Upper lobe of right lung (tissue), 1 donor: Measurements from ENCODE around the gene REPIN1. TPM values are rescaled to one million over a fixed set of nuclear protein-coding genes. Genes with fewer than 3 reads are reported as not detected.

Source experiments
- ATAC-seq: fragments of 200-7000 bp; cut with Tn5 transposase; one replicate; pipeline ENCODE4 v1.9.1; 2020; ENCODE audit warnings: mild to moderate bottlenecking, moderate library complexity
- DNase-seq: peaks from one replicate; pipeline ENCODE4 v3.0.0-alpha.2; 2020
- H3K27ac ChIP-seq: fragments of 200-600 bp; one replicate; pipeline ENCODE4 v1.8.0; 2022
- H3K27me3 ChIP-seq: fragments of 200-600 bp; one replicate; pipeline ENCODE4 v1.8.0; 2022; ENCODE audit warnings: mild to moderate bottlenecking
- H3K36me3 ChIP-seq: fragments of 200-600 bp; one replicate; pipeline ENCODE4 v1.8.0; 2022
- H3K4me1 ChIP-seq: fragments of 200-600 bp; one replicate; pipeline ENCODE4 v1.8.0; 2022
- H3K4me3 ChIP-seq: fragments of 200-600 bp; one replicate; pipeline ENCODE4 v1.8.0; 2022; ENCODE audit warnings: mild to moderate bottlenecking
- H3K9me3 ChIP-seq: fragments of 200-600 bp; one replicate; pipeline ENCODE4 v1.8.0; 2022
- intact Hi-C: fragments of 100-400 bp; cut with DNase I; formaldehyde crosslinking; loops from one replicate; pipeline ENCODE4 v1.11.0; 2022
- total RNA-seq: library from RNA; stranded (reverse); fragmentation: NEBNext Ultra II Directional; extraction: Animal tissue kit (Norgen Biotek cat#: 25700); gene quantifications from one replicate; pipeline ENCODE4 v1.2.1, GENCODE V29; 2021
- TF ChIP-seq, protein P1 (sequence below): fragments of 200-600 bp; IDR thresholded peaks from one replicate; pipeline ENCODE4 v1.8.0; 2022; ENCODE audit warnings: antibody characterized with exemption
- donor health status: DM: no; HTN: yes; CAD: no; lungs with severe emphysema.

The REPIN1 gene
- total RNA-seq, 1 donor from 2014 or later = 93.7 TPM

DNA sequence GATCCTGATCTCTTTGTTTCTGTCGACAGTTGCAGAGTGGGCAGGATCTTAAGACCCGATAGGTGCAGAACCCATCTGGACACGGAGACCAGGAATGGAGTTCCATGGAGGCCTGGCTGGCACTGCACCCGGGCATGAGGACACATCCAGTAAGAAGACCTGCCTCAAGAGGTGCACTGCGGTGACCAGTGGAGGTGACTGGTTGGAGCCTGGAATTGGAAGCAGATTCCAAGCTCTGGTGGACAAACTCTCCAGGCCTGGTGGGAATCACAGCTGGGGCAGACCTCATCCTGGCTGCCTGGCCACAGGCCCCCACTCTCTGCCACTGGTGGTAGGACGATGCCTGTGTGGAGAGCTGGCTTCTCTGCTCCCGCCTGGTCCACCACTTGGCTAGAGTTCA is 41.5 kb downstream of the REPIN1 start:
- H3K9me3 ChIP-seq = no peaks in the 10 kb centered on the region
- TF ChIP-seq, protein P1, sequence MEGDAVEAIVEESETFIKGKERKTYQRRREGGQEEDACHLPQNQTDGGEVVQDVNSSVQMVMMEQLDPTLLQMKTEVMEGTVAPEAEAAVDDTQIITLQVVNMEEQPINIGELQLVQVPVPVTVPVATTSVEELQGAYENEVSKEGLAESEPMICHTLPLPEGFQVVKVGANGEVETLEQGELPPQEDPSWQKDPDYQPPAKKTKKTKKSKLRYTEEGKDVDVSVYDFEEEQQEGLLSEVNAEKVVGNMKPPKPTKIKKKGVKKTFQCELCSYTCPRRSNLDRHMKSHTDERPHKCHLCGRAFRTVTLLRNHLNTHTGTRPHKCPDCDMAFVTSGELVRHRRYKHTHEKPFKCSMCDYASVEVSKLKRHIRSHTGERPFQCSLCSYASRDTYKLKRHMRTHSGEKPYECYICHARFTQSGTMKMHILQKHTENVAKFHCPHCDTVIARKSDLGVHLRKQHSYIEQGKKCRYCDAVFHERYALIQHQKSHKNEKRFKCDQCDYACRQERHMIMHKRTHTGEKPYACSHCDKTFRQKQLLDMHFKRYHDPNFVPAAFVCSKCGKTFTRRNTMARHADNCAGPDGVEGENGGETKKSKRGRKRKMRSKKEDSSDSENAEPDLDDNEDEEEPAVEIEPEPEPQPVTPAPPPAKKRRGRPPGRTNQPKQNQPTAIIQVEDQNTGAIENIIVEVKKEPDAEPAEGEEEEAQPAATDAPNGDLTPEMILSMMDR = no peak
- no peak overlapping the region for H3K4me3 ChIP-seq
- ATAC-seq = no peak
- H3K27me3 ChIP-seq = no peaks in the 10 kb centered on the region
- peaks cover 11% of the 10 kb centered on the region for H3K4me1 ChIP-seq
- H3K27ac ChIP-seq = no peak overlapping the region
- no peaks in the 10 kb centered on the region for H3K36me3 ChIP-seq
- DNase-seq = no peak
- intact Hi-C loops = no loop called here

DNA sequence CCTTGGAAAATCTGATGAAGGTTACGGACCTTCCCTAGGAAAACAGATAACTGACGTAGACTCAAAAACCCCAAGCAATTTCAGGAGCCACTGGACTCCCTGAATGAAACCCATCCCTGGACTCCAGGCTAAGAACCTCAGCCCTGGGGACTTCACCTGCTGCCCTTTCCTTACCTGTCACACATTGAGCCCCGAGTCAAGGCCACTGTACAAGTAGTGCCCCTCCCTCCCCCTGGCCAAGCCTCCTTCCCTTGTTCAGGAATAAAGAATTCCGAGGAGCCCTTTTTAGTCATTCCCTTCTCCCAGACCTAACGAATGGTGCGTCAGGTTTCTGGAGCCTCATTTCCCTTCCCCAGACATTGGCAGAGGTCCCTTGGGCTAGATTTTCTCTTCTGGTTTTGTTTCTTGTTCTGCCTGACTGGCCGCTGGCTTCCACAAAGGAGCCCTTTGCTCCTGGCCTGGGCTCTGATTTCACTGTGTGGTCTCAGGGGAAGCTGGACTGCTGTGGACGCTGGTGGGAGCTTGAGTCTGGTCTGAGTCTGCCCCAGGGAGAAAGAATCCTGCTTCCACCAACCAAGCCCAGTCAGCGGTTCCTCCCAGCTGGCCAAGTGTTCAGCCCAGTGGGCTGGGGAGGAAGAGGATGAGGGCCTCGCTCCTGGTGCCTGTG is 42.2 kb downstream of the REPIN1 start:
- H3K27me3 ChIP-seq = no peaks in the 10 kb centered on the region
- intact Hi-C loops = no loop called here

DNA sequence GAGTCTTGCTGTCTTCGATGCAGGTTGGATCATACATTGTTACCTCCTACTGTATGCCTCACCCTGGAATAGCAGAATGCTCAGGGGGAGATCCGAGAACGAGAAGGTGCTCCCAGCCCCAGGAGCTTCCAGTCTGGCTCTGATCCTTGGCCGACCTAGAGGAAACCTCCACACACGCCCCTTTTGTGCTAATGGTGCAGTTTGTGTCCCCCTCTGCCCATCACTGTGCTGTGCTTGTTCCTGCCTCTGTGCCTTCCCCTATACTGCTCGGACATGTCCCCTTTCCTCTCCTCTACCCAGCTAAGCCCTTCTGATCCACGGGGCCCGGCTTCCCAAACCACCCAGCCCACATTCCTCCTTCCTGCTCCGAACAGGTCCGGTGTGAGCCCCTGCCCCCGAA is 43.0 kb downstream of the REPIN1 start:
- no peak for DNase-seq
- no peak overlapping the region for H3K4me3 ChIP-seq
- intact Hi-C loops = no loop called here
- TF ChIP-seq, protein P1 = no peak
- H3K9me3 ChIP-seq = no peaks in the 10 kb centered on the region
- H3K27me3 ChIP-seq = no peaks in the 10 kb centered on the region
- no peak overlapping the region for H3K27ac ChIP-seq
- no peak for ATAC-seq
- peaks cover 2% of the 10 kb centered on the region for H3K4me1 ChIP-seq
- no peaks in the 10 kb centered on the region for H3K36me3 ChIP-seq

More for the DNA sequence above, 42.2 kb downstream of the REPIN1 start:
- no peaks in the 10 kb centered on the region for H3K36me3 ChIP-seq
- H3K9me3 ChIP-seq = no peaks in the 10 kb centered on the region
- H3K4me1 ChIP-seq = peaks cover 10% of the 10 kb centered on the region
- H3K4me3 ChIP-seq = no peak overlapping the region
- ATAC-seq (no peak), DNase-seq (no peak)
- TF ChIP-seq, protein P1 = no peak
- no peak overlapping the region for H3K27ac ChIP-seq

DNA sequence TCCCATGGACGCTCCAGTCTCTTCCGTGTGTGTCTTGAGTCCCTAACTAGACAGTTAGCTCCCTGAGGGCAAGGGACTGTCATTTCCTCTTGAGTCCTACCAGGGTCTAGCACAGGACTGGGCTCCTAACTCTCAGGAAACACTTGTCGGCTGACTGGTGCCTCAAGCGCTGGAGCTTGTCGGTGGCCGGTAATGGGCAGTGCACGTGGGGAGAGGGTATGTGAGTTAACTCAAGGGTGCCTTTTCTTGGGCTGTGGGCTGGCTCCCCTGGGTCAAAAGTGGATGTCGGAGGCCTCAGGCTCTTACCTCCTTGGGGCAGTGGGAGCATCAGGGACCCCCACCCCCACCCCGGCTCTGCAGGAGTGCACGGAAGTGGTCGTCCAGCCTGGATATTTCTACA is 43.4 kb downstream of the REPIN1 start:
- DNase-seq (no peak), ATAC-seq (no peak)
- Histone ChIP-seq H3K36me3 (no peaks in the 10 kb centered on the region), H3K27ac (no peak overlapping the region), H3K9me3 (no peaks in the 10 kb centered on the region), H3K4me3 (no peak overlapping the region), H3K27me3 (no peaks in the 10 kb centered on the region), H3K4me1 (no peaks in the 10 kb centered on the region)
- TF ChIP-seq, protein P1 = no peak
- intact Hi-C loops = no loop called here

DNA sequence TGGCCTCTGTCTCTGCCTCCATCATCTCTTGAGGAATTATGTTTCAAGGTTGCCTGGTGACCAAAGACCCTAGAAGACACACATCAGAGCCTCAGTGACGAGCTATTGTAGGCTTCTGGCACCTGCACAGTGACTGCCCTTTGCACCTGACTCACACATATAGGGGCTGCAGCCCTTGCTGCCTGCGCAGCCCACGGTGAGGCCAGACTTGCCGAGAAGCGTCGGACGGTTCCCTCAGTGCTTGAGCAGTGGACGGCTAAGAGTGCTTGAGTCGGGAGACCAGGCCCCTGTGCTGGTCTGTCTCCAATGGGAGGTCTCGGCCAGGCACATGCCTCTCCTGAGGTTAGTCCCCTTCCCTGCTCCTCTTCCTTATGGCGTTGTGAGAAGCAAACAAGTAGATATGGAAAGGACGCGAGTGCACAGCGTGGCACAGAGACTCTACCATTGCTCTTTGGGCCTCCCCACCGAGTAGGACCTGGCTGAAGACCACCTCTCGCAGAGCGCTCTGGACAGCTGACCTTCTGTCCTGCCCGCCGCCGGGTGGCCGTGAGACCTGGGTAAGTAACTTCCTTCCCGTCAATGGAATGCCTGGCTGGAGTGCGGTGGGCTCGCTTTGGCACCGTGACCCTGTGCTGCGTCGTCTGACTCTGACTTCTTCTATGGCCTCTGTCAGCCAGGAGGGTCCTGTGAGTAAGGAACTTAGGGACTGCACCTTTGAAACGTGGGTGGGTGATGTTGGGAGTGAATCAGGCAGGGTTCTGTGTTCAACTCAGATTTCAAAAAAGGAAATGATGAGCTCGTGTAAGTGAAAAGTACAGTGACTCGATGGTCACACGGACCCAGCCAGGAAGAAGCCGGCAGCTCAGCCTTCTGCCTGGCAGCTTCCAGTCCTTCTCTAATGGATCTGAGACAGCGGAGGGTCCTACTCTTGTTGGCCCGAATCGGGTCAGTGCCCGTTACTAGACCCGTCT is 44.2 kb downstream of the REPIN1 start:
- no peaks in the 10 kb centered on the region for H3K4me1 ChIP-seq
- TF ChIP-seq, protein P1 = no peak
- H3K27me3 ChIP-seq = no peaks in the 10 kb centered on the region
- H3K36me3 ChIP-seq = no peaks in the 10 kb centered on the region
- H3K27ac ChIP-seq = no peak overlapping the region
- no peak overlapping the region for H3K4me3 ChIP-seq
- H3K9me3 ChIP-seq = no peaks in the 10 kb centered on the region
- intact Hi-C loops = no loop called here
- ATAC-seq (no peak), DNase-seq (no peak)
